Measurements from ENCODE around the gene PDZD8. TPM values are rescaled to one million over a fixed set of nuclear protein-coding genes. Genes with fewer than 3 reads are reported as not detected.

The PDZD8 gene
- total and polyA plus RNA-seq, 2 donors (not counting 3 experiments of a cell fraction or from before 2014, with no cell fraction given), result 5.9 to 22.6 TPM

DNA sequence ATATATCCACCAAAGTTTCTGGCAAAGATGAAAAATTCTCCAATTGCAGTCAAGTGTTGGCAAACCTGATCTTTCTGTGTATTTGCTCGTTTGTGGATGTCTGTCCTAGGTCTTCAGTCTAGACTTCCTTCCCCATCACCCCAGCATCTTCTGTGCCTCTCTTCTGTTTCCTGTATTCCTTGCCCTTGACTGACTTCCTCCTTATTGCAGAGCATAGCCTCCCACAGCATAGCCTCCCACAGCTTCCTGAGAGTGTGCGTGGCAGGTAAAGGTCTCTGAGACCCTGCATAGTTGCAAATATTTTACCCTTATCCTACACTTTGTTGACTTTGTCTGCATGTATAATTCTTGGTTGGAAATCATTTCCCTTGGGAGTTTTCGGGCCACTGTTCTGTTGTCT lies 116.0 kb downstream of the PDZD8 start:
- no peaks in the 10 kb centered on the region for H3K9me3 ChIP-seq (replicated peaks; ENCODE audit: control insufficient read depth, insufficient read depth, low read length)
- intact Hi-C loops (cut with micrococcal nuclease) (no loop called here), dilution Hi-C loops (cut with MboI; ENCODE audit: extremely low pct_ligation_motif_present, low sequenced_read_pairs) (no loop called here)
- no peak overlapping the region for H3K9ac ChIP-seq (replicated peaks; ENCODE audit: extremely low read depth, insufficient read depth, low read length)
- H3K9me1 ChIP-seq (replicated peaks; ENCODE audit: control insufficient read depth, extremely low read depth, insufficient read depth, low read length), result no peaks in the 10 kb centered on the region
- BruUV-seq (replicated peaks), result no TSS peak
- TF ChIP-seq GATA2 (IDR thresholded peaks at IDR 0.05; ENCODE audit: insufficient read depth, insufficient read length, low read depth, low read length) (no peak), MYC (IDR thresholded peaks at IDR 0.05; ENCODE audit: low read depth, low read length) (no peak), POLR2A (IDR thresholded peaks at IDR 0.05; ENCODE audit: low read depth, low read length) (no peak), POLR2AphosphoS5 (IDR thresholded peaks at IDR 0.05; ENCODE audit: insufficient read depth, low read depth, low read length) (no peak), FOS (IDR thresholded peaks at IDR 0.05; ENCODE audit: borderline replicate concordance, insufficient read depth, low read length) (no peak), MAX (IDR thresholded peaks at IDR 0.05; ENCODE audit: insufficient read depth, insufficient read length) (no peak), JUN (IDR thresholded peaks at IDR 0.05; ENCODE audit: borderline replicate concordance, insufficient read depth, insufficient read length, low read depth) (no peak), EZH2 (IDR thresholded peaks at IDR 0.05; ENCODE audit: borderline replicate concordance, low read depth, low read length, severe bottlenecking) (no peak)
- TF ChIP-seq, protein P1, sequence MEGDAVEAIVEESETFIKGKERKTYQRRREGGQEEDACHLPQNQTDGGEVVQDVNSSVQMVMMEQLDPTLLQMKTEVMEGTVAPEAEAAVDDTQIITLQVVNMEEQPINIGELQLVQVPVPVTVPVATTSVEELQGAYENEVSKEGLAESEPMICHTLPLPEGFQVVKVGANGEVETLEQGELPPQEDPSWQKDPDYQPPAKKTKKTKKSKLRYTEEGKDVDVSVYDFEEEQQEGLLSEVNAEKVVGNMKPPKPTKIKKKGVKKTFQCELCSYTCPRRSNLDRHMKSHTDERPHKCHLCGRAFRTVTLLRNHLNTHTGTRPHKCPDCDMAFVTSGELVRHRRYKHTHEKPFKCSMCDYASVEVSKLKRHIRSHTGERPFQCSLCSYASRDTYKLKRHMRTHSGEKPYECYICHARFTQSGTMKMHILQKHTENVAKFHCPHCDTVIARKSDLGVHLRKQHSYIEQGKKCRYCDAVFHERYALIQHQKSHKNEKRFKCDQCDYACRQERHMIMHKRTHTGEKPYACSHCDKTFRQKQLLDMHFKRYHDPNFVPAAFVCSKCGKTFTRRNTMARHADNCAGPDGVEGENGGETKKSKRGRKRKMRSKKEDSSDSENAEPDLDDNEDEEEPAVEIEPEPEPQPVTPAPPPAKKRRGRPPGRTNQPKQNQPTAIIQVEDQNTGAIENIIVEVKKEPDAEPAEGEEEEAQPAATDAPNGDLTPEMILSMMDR (IDR thresholded peaks at IDR 0.05; ENCODE audit: extremely low read depth in 1 of 2, insufficient read depth in 1 of 2, low read depth in 1 of 2, low read length in 2 of 2), result no peak
- no peak overlapping the region for H3K27ac ChIP-seq (ENCODE audit: insufficient read depth, low read depth, low read length)
- FAIRE-seq, result no peak
- no peak overlapping the region for H2AFZ ChIP-seq (ENCODE audit: low read depth, low read length)
- peaks cover 0 to 4% of the 10 kb centered on the region in 2 experiments for H3K27me3 ChIP-seq (ENCODE audit: control insufficient read depth in 2 of 2, insufficient read depth in 2 of 2, low read length in 2 of 2)
- no peak overlapping the region for H3K4me2 ChIP-seq (ENCODE audit: insufficient read depth, low read length)
- CTCF ChIA-PET, result interaction anchor here (1.2 kb wide), 1 partner anchor 43 kb away, joined by 5 read pairs; no protein-coding TSS in a partner anchor
- H3K4me1 ChIP-seq (ENCODE audit: control insufficient read depth, extremely low read depth, insufficient read depth, low read length), result no peaks in the 10 kb centered on the region
- POLR2A ChIA-PET, result no interaction called here
- no peak for DNase-seq (ENCODE audit: low read depth, low spot score)
- no peaks in the 10 kb centered on the region for H3K79me2 ChIP-seq (ENCODE audit: control insufficient read depth, insufficient read depth, low read length)
- H4K20me1 ChIP-seq (replicated peaks; ENCODE audit: control insufficient read depth, extremely low read depth, insufficient read depth, low read length), result no peaks in the 10 kb centered on the region
- no peaks in the 10 kb centered on the region for H3K36me3 ChIP-seq (ENCODE audit: control insufficient read depth in 2 of 2, extremely low read depth in 1 of 2, insufficient read depth in 2 of 2, low read length in 2 of 2)
- H3K4me3 ChIP-seq (replicated peaks in 1 of 3; ENCODE audit: insufficient read depth in 1 of 3, low read depth in 1 of 3, low read length in 3 of 3), result no peak overlapping the region
